GM18858 (cell line): ENCODE measurements around the gene AQR.
"Not testable (repeated sequence)": the region's sequence is repeated elsewhere in the genome, so short reads cannot be mapped to it uniquely, and the experiment has no call there.

Experiments used
- ATAC-seq: cut with Tn5 transposase; IDR thresholded peaks from one replicate; pipeline ENCODE4 v1.9.1; 2021; ENCODE audit not compliant: unreplicated experiment

Gene AQR

GRCh38 chr15:34818526-34818925, 151.0 kb downstream of the AQR start:
- ATAC-seq = no peak

- no peak for ATAC-seq
Measured at GRCh38 chr15:34815836-34816235, 153.7 kb downstream of the AQR start.

GRCh38 chr15:34813446-34814190, 155.9 kb downstream of the AQR start:
- ATAC-seq = no peak

GRCh38 chr15:34812868-34813365, 156.6 kb downstream of the AQR start:
- ATAC-seq = not testable (repeated sequence)

- no peak for ATAC-seq
Measured at GRCh38 chr15:34812369-34812768, 157.2 kb downstream of the AQR start.

- no peak for ATAC-seq
Measured at GRCh38 chr15:34810443-34811129, 159.0 kb downstream of the AQR start.

- ATAC-seq = no peak
Measured at GRCh38 chr15:34809186-34809585, 160.4 kb downstream of the AQR start.

GRCh38 chr15:34808016-34808415, 161.5 kb downstream of the AQR start:
- no peak for ATAC-seq

GRCh38 chr15:34807241-34807640, 162.3 kb downstream of the AQR start:
- ATAC-seq = not testable (repeated sequence)

GRCh38 chr15:34804776-34805175, 164.8 kb downstream of the AQR start:
- ATAC-seq = no peak

GRCh38 chr15:34804113-34804512, 165.4 kb downstream of the AQR start:
- no peak for ATAC-seq

- no peak for ATAC-seq
Measured at GRCh38 chr15:34802803-34803750, 166.5 kb downstream of the AQR start.

GRCh38 chr15:34802371-34802770, 167.2 kb downstream of the AQR start:
- no peak for ATAC-seq
